Astrocyte of the spinal cord (primary cell): ENCODE results near the gene STON1.
A peak's percentile ranks its signal among the peaks of the same experiment; 100 is the strongest.
"Not testable (repeated sequence)": the region's sequence is repeated elsewhere in the genome, so short reads cannot be mapped to it uniquely, and the experiment has no call there.

Experiments
- DNase-seq: peaks from one replicate; pipeline ENCODE4 v3.0.0; 2011; ENCODE audit warnings: low read depth, low spot score
- H3K4me3 ChIP-seq: 2 replicates; pipeline ENCODE4 v1.5.1; 2011; ENCODE audit warnings: low read depth, mild to moderate bottlenecking, low read length, moderate library complexity
- CTCF ChIP-seq: IDR thresholded peaks from 2 replicates; pipeline ENCODE4 v1.5.1; 2012; ENCODE audit warnings: low read depth, mild to moderate bottlenecking, low read length, inconsistent platforms
- in situ Hi-C: cut with HindIII; loops from 2 replicates; pipeline ENCODE4 v1.10.0; 2017; ENCODE audit warnings: low sequenced_read_pairs

Gene STON1

DNA sequence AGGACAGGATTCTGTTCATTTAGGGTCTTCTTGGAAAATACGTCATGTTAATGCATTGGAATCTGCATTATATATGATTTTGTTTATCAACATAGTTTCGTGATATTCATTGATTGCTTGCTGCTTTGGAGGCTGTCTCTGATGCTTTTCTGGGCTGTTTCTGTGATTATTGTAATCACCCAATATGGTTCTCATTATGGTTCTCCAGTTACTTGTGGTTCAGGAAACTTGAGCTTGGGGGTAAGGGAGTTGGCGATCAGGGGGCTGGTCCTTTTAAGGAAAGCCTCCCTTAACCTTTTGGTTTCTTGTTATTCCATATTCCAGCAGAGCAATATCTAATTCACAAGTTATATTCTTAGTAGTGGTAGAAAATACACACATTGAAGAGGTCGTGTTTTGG, 17.4 kb upstream of the STON1 start:
- in situ Hi-C loops = no loop called here
- TF ChIP-seq CTCF = no peak
- no peak for DNase-seq
- no peak overlapping the region for H3K4me3 ChIP-seq

- no peak for TF ChIP-seq CTCF
- peak; percentile 33 for DNase-seq
Observed at GRCh38 chr2:48514348-48515003, 15.5 kb upstream of the STON1 start.

GRCh38 chr2:48515513-48515985, 14.4 kb upstream of the STON1 start:
- no peak for TF ChIP-seq CTCF
- H3K4me3 ChIP-seq = no peak overlapping the region
- in situ Hi-C loops = no loop called here
- DNase-seq = no peak

More at GRCh38 chr2:48514348-48515003, 15.5 kb upstream of the STON1 start:
- H3K4me3 ChIP-seq = no peak overlapping the region
- in situ Hi-C loops = no loop called here

GRCh38 chr2:48519593-48519992, 10.4 kb upstream of the STON1 start:
- no peak overlapping the region for H3K4me3 ChIP-seq
- DNase-seq = no peak
- in situ Hi-C loops = no loop called here
- TF ChIP-seq CTCF = no peak

DNA sequence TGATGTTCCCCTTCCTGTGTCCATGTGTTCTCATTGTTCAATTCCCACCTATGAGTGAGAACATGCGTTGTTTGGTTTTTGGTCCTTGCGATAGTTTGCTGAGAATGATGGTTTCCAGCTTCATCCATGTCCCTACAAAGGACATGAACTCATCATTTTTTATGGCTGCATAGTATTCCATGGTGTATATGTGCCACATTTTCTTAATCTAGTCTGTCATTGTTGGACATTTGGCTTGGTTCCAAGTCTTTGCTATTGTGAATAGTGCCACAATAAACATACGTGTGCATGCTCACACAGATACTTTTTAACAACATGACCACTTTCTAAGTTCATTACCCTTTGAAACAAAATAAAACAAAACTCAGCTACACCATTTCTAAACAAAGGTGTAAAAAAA, 5.2 kb upstream of the STON1 start:
- DNase-seq, in situ Hi-C loops, H3K4me3 ChIP-seq: not testable (repeated sequence)

DNA sequence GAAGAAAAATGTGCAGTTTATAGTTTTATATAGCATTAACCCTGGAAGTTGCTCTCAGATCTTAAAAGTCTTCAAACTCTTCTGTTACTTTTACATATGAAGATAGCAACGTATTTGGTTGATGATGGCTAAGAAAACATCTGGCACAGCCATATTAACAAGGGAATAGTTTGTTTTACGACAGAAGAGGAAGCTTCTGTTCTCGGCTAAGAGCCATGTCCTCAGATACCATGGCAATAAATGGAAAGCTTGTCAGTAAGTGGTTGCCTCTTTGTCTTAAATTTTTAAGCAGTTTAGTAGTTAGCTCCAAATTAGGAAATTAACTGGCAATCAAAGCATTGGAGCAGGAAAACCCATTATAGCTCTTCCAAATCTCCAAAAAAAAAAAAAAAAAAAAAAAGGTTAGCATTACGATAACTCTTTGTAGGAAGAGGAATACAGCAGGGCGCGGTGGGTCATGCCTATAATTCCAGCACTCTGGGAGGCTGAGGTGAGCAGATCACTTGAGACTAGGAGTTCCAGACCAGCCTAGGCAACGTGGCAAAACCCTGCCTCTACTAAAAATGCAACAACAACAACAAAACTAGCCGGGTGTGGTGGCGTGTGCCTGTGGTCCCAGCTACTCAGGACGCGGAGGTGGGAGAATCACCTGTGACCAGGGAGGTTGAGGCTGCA, 4.5 kb upstream of the STON1 start:
- in situ Hi-C loops = no loop called here
- no peak for TF ChIP-seq CTCF
- DNase-seq = no peak

GRCh38 chr2:48527226-48527885, 2.6 kb upstream of the STON1 start:
- in situ Hi-C loops = no loop called here
- no peak for TF ChIP-seq CTCF
- no peak for DNase-seq
- no peak overlapping the region for H3K4me3 ChIP-seq

More for the DNA sequence above, 4.5 kb upstream of the STON1 start:
- no peak overlapping the region for H3K4me3 ChIP-seq
